Cardiac muscle cell (in vitro differentiated cells and primary cell): Measurements from ENCODE around the gene SMCO2. TPM values are rescaled to one million over a fixed set of nuclear protein-coding genes. Genes with fewer than 3 reads are reported as not detected.

ENCODE experiments used
- DNase-seq, 2 donors: peaks; one replicate each; pipeline versions ENCODE4 v3.0.0 to v3.0.0-alpha.2; 2010 to 2017; ENCODE audit warnings: low read depth in 1 of 2, low spot score in 1 of 2
- H3K27ac ChIP-seq: fragments of 200-600 bp; sonication (generic); 2 replicates; pipeline ENCODE4 v1.5.1; 2016
- H3K27me3 ChIP-seq: fragments of 200-600 bp; sonication (generic); 2 replicates; pipeline ENCODE4 v1.6.0; 2016; ENCODE audit warnings: control low read depth
- H3K36me3 ChIP-seq: fragments of 200-600 bp; sonication (generic); 2 replicates; pipeline ENCODE4 v1.5.1; 2016; ENCODE audit warnings: control low read depth
- H3K4me1 ChIP-seq: fragments of 200-600 bp; sonication (generic); 2 replicates; pipeline ENCODE4 v1.8.1; 2017; ENCODE audit warnings: low read depth, mild to moderate bottlenecking, mixed run types
- H3K4me3 ChIP-seq: fragments of 200-600 bp; sonication (generic); 2 replicates; pipeline ENCODE4 v1.5.1; 2016; ENCODE audit warnings: mild to moderate bottlenecking
- H3K9me3 ChIP-seq: fragments of 200-600 bp; sonication (generic); 2 replicates; pipeline ENCODE4 v1.5.1; 2017; ENCODE audit warnings: low read depth, mild to moderate bottlenecking, control low read depth
- polyA plus RNA-seq: library from polyadenylated mRNA; unstranded; fragments of >200 nt; fragmentation: Nextera tagmentation; extraction: Ambion mirVana; gene quantifications from 2 replicates; pipeline ENCODE4 v1.2.1, GENCODE V29; 2016
- total RNA-seq: library from RNA; depleted of rRNA; stranded (reverse); fragments of >200 nt; gene quantifications from 2 replicates; pipeline ENCODE4 v1.2.3, GENCODE V29; 2016
- TF ChIP-seq, protein P1 (sequence below): IDR thresholded peaks from 2 replicates; pipeline ENCODE4 v1.5.1; 2012; ENCODE audit warnings: low read depth, mild to moderate bottlenecking, low read length

The SMCO2 gene
- total and polyA plus RNA-seq, 2 experiments from 2014 or later: not detected

DNA sequence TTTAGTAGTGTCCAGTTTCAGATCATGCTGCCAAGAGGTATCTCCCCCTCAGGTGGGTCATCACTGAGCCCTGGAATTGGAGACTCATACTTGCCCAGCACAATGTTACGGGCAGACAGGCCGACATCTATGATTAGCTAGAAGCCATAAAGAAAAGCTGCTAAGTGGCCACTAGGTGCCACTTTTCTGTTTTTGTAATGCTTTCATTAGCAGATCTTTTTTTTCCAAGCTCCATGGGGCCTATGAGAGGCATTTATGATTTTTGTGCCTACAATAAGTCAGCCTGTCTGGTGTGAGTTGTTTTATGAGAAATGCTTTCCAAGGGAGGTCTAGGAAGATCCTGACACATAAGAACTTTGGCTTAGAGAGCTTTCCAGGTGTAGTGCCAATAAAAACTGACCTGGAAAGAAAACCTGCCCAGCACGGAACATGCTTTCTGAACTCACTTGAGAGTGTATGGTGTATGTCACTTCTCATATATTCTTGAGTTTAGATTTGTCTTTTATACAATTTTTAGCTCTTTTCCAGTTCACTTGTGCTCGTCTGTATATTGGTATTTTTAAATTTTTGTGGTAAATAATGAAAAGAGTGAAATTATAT is 21.8 kb upstream of the SMCO2 start:
- H3K4me3 ChIP-seq: no peak overlapping the region
- no peaks in the 10 kb centered on the region for H3K9me3 ChIP-seq
- no peaks in the 10 kb centered on the region for H3K36me3 ChIP-seq
- DNase-seq: peak; percentile 50 to 88
- H3K4me1 ChIP-seq: no peaks in the 10 kb centered on the region
- H3K27ac ChIP-seq: no peak overlapping the region
- TF ChIP-seq, protein P1, sequence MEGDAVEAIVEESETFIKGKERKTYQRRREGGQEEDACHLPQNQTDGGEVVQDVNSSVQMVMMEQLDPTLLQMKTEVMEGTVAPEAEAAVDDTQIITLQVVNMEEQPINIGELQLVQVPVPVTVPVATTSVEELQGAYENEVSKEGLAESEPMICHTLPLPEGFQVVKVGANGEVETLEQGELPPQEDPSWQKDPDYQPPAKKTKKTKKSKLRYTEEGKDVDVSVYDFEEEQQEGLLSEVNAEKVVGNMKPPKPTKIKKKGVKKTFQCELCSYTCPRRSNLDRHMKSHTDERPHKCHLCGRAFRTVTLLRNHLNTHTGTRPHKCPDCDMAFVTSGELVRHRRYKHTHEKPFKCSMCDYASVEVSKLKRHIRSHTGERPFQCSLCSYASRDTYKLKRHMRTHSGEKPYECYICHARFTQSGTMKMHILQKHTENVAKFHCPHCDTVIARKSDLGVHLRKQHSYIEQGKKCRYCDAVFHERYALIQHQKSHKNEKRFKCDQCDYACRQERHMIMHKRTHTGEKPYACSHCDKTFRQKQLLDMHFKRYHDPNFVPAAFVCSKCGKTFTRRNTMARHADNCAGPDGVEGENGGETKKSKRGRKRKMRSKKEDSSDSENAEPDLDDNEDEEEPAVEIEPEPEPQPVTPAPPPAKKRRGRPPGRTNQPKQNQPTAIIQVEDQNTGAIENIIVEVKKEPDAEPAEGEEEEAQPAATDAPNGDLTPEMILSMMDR: peak; percentile 67
- H3K27me3 ChIP-seq: no peaks in the 10 kb centered on the region

DNA sequence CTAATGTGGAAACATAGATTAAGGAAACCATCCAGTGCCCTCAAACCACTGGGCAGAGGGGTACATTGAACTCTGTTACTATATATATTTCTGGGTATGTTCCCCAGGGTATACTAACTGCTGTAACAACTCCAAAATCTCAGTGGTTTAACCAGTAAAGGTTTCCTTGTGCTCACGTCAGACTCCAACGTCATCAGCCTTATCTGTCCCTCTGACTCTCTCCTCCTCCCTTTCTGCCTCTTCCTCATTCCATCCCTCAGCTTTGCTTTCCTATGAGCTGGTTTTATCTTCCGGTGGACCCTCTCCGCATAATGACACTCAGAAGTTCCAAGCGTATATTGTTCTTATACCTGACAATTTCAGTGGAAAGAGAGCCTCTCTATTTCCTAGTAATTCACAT is 21.2 kb upstream of the SMCO2 start:
- Histone ChIP-seq H3K27me3 (no peaks in the 10 kb centered on the region), H3K4me3 (no peak overlapping the region), H3K9me3 (no peaks in the 10 kb centered on the region), H3K36me3 (no peaks in the 10 kb centered on the region), H3K4me1 (no peaks in the 10 kb centered on the region), H3K27ac (no peak overlapping the region)
- TF ChIP-seq, protein P1: no peak
- peak in 1 of 2 donors; percentile 90 for DNase-seq

- Histone ChIP-seq H3K27ac (no peak overlapping the region), H3K36me3 (no peaks in the 10 kb centered on the region), H3K4me1 (no peaks in the 10 kb centered on the region), H3K4me3 (no peak overlapping the region), H3K27me3 (no peaks in the 10 kb centered on the region), H3K9me3 (no peaks in the 10 kb centered on the region)
- TF ChIP-seq, protein P1: no peak
- no peak for DNase-seq
Observed at GRCh38 chr12:27426743-27427487, 19.6 kb upstream of the SMCO2 start.

- no peaks in the 10 kb centered on the region for H3K36me3 ChIP-seq
- H3K27me3 ChIP-seq: no peaks in the 10 kb centered on the region
- H3K9me3 ChIP-seq: no peaks in the 10 kb centered on the region
- DNase-seq: no peak
- H3K4me3 ChIP-seq: no peak overlapping the region
- H3K4me1 ChIP-seq: no peaks in the 10 kb centered on the region
- TF ChIP-seq, protein P1: no peak
- H3K27ac ChIP-seq: no peak overlapping the region
Observed at GRCh38 chr12:27427824-27428223, 18.7 kb upstream of the SMCO2 start.

- no peaks in the 10 kb centered on the region for H3K9me3 ChIP-seq
- no peak overlapping the region for H3K4me3 ChIP-seq
- TF ChIP-seq, protein P1: no peak
- no peaks in the 10 kb centered on the region for H3K4me1 ChIP-seq
- H3K36me3 ChIP-seq: no peaks in the 10 kb centered on the region
- H3K27ac ChIP-seq: no peak overlapping the region
- DNase-seq: no peak
- no peaks in the 10 kb centered on the region for H3K27me3 ChIP-seq
Observed at GRCh38 chr12:27428466-27428865, 18.1 kb upstream of the SMCO2 start.
